Heart right ventricle (tissue), 16 donors: ENCODE results near the gene NECAB3. TPM values are rescaled to one million over a fixed set of nuclear protein-coding genes. Genes with fewer than 3 reads are reported as not detected.

ENCODE experiments used
- ATAC-seq, 8 donors: fragments of 200-7000 bp; cut with Tn5 transposase; one replicate each; pipeline ENCODE4 v1.9.1; 2020; ENCODE audit warnings: mild to moderate bottlenecking in 8 of 8, moderate library complexity in 8 of 8, moderate number of reproducible peaks in 1 of 8
- DNase-seq, 2 donors: peaks; one replicate each; pipeline ENCODE4 v3.0.0-alpha.2; 2020
- H3K27ac ChIP-seq, 10 donors: fragments of 200-600 bp; sonication (generic) in 2 of 10; one replicate each; pipeline versions ENCODE4 v1.5.0 to v1.8.0; 2020 to 2022; ENCODE audit warnings: mild to moderate bottlenecking in 3 of 10
- H3K27me3 ChIP-seq, 7 donors: fragments of 200-600 bp; one replicate each; pipeline ENCODE4 v1.8.0; 2021 to 2022; ENCODE audit warnings: mild to moderate bottlenecking in 2 of 7
- H3K36me3 ChIP-seq, 9 donors: fragments of 200-600 bp; sonication (generic) in 1 of 9; one replicate each; pipeline versions ENCODE4 v1.5.0 to v1.8.0; 2020 to 2022; ENCODE audit warnings: mild to moderate bottlenecking in 2 of 9
- H3K4me1 ChIP-seq, 9 donors: fragments of 200-600 bp; sonication (generic) in 1 of 9; one replicate each; pipeline versions ENCODE4 v1.5.0 to v1.8.0; 2020 to 2022; ENCODE audit warnings: mild to moderate bottlenecking in 4 of 9
- H3K4me3 ChIP-seq, 10 donors: fragments of 200-600 bp; sonication (generic) in 2 of 10; one replicate each; pipeline versions ENCODE4 v1.5.0 to v1.8.0; 2020 to 2022; ENCODE audit warnings: mild to moderate bottlenecking in 7 of 10, moderate library complexity in 2 of 10
- H3K9me3 ChIP-seq, 11 donors: fragments of 200-600 bp in 10 of 11; sonication (generic) in 2 of 11; one replicate each; pipeline versions ENCODE4 v1.5.0 to v1.8.0; 2013 to 2022; ENCODE audit warnings: mild to moderate bottlenecking in 2 of 11, control low read depth in 1 of 11, moderate library complexity in 1 of 11
- WGBS, 2 donors: extraction: QIAGEN DNeasy Blood & Tissue Kit; methylation state at CpG; one replicate each; pipeline ENCODE4 v1.1.7; 2013; ENCODE audit warnings: inconsistent platforms in 1 of 2; 5-methylcytosine and 5-hydroxymethylcytosine counted together
- intact Hi-C, 10 donors: fragments of 100-400 bp; cut with DNase I; formaldehyde crosslinking; loops; one replicate each; pipeline versions ENCODE4 v1.11.1 to v1.14.2; 2022
- polyA plus RNA-seq, 2 donors: library from polyadenylated mRNA; stranded (reverse); fragments of 200-250 nt; gene quantifications; one replicate each; pipeline ENCODE4 v1.2.3, GENCODE V29; 2013
- total RNA-seq, 10 donors: library from RNA; stranded (reverse); fragmentation: NEBNext Ultra II Directional in 3 of 10; extraction: Animal tissue kit (Norgen Biotek cat#: 25700) in 3 of 10; gene quantifications; one replicate each; pipeline versions ENCODE4 v1.2.1 to v1.2.4, GENCODE V29; 2021 to 2023
- TF ChIP-seq, protein P1 (sequence below), 9 donors: fragments of 200-600 bp; sonication (generic) in 2 of 9; IDR thresholded peaks; one replicate each; pipeline versions ENCODE4 v1.5.0 to v1.8.0; 2021 to 2022; ENCODE audit warnings: antibody characterized with exemption in 9 of 9, mild to moderate bottlenecking in 5 of 9, moderate library complexity in 1 of 9
- donor health status: Arrhythmogenic right ventricular cardiomyopathy.
- donor health status: ischemic (EF 13 %, LVEDD 7.1; RV severe dilation, severe dysfunction).
- donor health status: healthy with polysubstance abuse.
- donor health status: DM: no; HTN: yes; CAD: no.
- donor health status: DM: no; HTN: no; CAD: no.
- donor health status: ischemic (EF 25% LVEDD 6.9; RV normal size, moderate dysfunction).
- donor health status: ischemic (EF 25% LVEDD 5.7; RV mildly dilated, moderate dysfunction).
- donor health status: healthy.
- donor health status: DM: yes; HTN: yes; CAD: no.
- donor health status: Ischemic cardiomyopathy.
- donor health status: ischemic (EF 35%, LVEDD 5.7; RV mildly dilated, moderate dysfunction).
- donor health status: nonischemic (EF 11% LVEDD 7.7; RV severe dilation, severe dysfunction).
- donor health status: DM: yes; HTN: yes; CAD: no.
- donor health status: PGD.
- donor health status: ischemic (EF 29% LVEDD 5.4; RV normal size, mild dysfunction).
- donor health status: nonischemic (EF 23%, LVEDD 6.1; RV moderate dilation, normal function).

NECAB3 gene
- total and polyA plus RNA-seq, 12 donors: 36.6 to 92.8 (median 77.2) TPM

GRCh38 chr20:33621717-33622400 lies 52.4 kb downstream of the NECAB3 start:
- ATAC-seq: no peak
- H3K27me3 ChIP-seq: no peaks in the 10 kb centered on the region
- WGBS, 2 donors: 90 to 91% methylated on average over 4 of the region's 4 CpGs
- TF ChIP-seq, protein P1, sequence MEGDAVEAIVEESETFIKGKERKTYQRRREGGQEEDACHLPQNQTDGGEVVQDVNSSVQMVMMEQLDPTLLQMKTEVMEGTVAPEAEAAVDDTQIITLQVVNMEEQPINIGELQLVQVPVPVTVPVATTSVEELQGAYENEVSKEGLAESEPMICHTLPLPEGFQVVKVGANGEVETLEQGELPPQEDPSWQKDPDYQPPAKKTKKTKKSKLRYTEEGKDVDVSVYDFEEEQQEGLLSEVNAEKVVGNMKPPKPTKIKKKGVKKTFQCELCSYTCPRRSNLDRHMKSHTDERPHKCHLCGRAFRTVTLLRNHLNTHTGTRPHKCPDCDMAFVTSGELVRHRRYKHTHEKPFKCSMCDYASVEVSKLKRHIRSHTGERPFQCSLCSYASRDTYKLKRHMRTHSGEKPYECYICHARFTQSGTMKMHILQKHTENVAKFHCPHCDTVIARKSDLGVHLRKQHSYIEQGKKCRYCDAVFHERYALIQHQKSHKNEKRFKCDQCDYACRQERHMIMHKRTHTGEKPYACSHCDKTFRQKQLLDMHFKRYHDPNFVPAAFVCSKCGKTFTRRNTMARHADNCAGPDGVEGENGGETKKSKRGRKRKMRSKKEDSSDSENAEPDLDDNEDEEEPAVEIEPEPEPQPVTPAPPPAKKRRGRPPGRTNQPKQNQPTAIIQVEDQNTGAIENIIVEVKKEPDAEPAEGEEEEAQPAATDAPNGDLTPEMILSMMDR (IDR thresholded peaks at IDR 0.05): no peak
- H3K4me3 ChIP-seq: no peak overlapping the region
- H3K4me1 ChIP-seq: peaks cover 0 to 7% (median 0%) of the 10 kb centered on the region in 9 donors
- peaks cover 0 to 81% (median 13%) of the 10 kb centered on the region in 9 donors for H3K36me3 ChIP-seq
- no peaks in the 10 kb centered on the region for H3K9me3 ChIP-seq
- no peak overlapping the region for H3K27ac ChIP-seq
- DNase-seq: no peak
- intact Hi-C loops: no loop called here

GRCh38 chr20:33612001-33612400 lies 62.2 kb downstream of the NECAB3 start:
- WGBS, 2 donors: 72 to 80% methylated on average over 4 of the region's 4 CpGs
- ATAC-seq (no peak), DNase-seq (no peak)
- intact Hi-C loops: no loop called here
- Histone ChIP-seq H3K9me3 (no peaks in the 10 kb centered on the region), H3K36me3 (peaks cover 0 to 99% (median 38%) of the 10 kb centered on the region in 9 donors), H3K27me3 (no peaks in the 10 kb centered on the region), H3K27ac (no peak overlapping the region), H3K4me1 (no peaks in the 10 kb centered on the region), H3K4me3 (no peak overlapping the region)
- TF ChIP-seq, protein P1 (IDR thresholded peaks at IDR 0.05): no peak

GRCh38 chr20:33611106-33611505 lies 63.1 kb downstream of the NECAB3 start:
- no peaks in the 10 kb centered on the region for H3K27me3 ChIP-seq
- 87 to 88% methylated on average over 5 of the region's 5 CpGs for WGBS, 2 donors
- H3K27ac ChIP-seq: no peak overlapping the region
- TF ChIP-seq, protein P1 (IDR thresholded peaks at IDR 0.05): no peak
- DNase-seq: no peak
- H3K4me3 ChIP-seq: no peak overlapping the region
- ATAC-seq: no peak
- intact Hi-C loops: no loop called here
- no peaks in the 10 kb centered on the region for H3K9me3 ChIP-seq
- H3K4me1 ChIP-seq: peaks cover 0 to 5% (median 0%) of the 10 kb centered on the region in 9 donors
- peaks cover 0 to 98% (median 34%) of the 10 kb centered on the region in 9 donors for H3K36me3 ChIP-seq

GRCh38 chr20:33609504-33609903 lies 64.7 kb downstream of the NECAB3 start:
- Histone ChIP-seq H3K36me3 (peaks cover 0 to 82% (median 30%) of the 10 kb centered on the region in 9 donors), H3K27ac (no peak overlapping the region), H3K4me3 (no peak overlapping the region), H3K4me1 (peaks cover 0 to 18% (median 7%) of the 10 kb centered on the region in 9 donors), H3K9me3 (no peaks in the 10 kb centered on the region), H3K27me3 (no peaks in the 10 kb centered on the region)
- TF ChIP-seq, protein P1 (IDR thresholded peaks at IDR 0.05): no peak
- 93 to 98% methylated on average over 2 of the region's 2 CpGs for WGBS, 2 donors
- DNase-seq (no peak), ATAC-seq (no peak)
- intact Hi-C loops: no loop called here

Other genes starting within 250 kb of the NECAB3 start
- 100 to 1,000 TPM; 137 to 219 (median 150) TPM for gene SNTA1, start 230.7 kb downstream of the NECAB3 start, total RNA-seq
- 100 to 1,000 TPM in 1 of 2 donors, 10 to 100 TPM in 1; 83.7 to 207 TPM for gene SNTA1, start 230.7 kb downstream of the NECAB3 start, polyA plus RNA-seq
- 10 to 100 TPM in 8 of 10 donors, 1 to 10 TPM in 2; 8.5 to 13.3 (median 11.5) TPM for gene CBFA2T2, start 184.3 kb downstream of the NECAB3 start, total RNA-seq
- gene CBFA2T2, start 184.3 kb downstream of the NECAB3 start, polyA plus RNA-seq: 1 to 10 TPM; 3.5 to 8.0 TPM
- gene C20orf144, start 12.1 kb downstream of the NECAB3 start, total RNA-seq: not detected
- under 1 TPM in 1 of 2 donors, not detected in 1; 0.03 TPM for gene C20orf144, start 12.1 kb downstream of the NECAB3 start, polyA plus RNA-seq
- under 1 TPM in 6 of 10 donors, not detected in 4; 0.11 to 0.39 (median 0.25) TPM for gene ACTL10, start 7.5 kb downstream of the NECAB3 start, total RNA-seq
- 1 to 10 TPM in 1 of 2 donors, under 1 TPM in 1; 0.59 to 1.2 TPM for gene ACTL10, start 7.5 kb downstream of the NECAB3 start, polyA plus RNA-seq
- 1 to 10 TPM in 8 of 10 donors, under 1 TPM in 2; 0.44 to 3.4 (median 1.5) TPM for gene E2F1, start 12.0 kb upstream of the NECAB3 start, total RNA-seq
- gene E2F1, start 12.0 kb upstream of the NECAB3 start, polyA plus RNA-seq: under 1 TPM; 0.73 to 0.91 TPM
- gene PXMP4, start 45.9 kb upstream of the NECAB3 start, total RNA-seq: 10 to 100 TPM in 9 of 10 donors, 1 to 10 TPM in 1; 9.6 to 14.8 (median 12.3) TPM
- 1 to 10 TPM; 4.6 to 4.9 TPM for gene PXMP4, start 45.9 kb upstream of the NECAB3 start, polyA plus RNA-seq
- 1 to 10 TPM in 8 of 10 donors, under 1 TPM in 2; 0.85 to 2.6 (median 1.5) TPM for gene ZNF341, start 57.6 kb upstream of the NECAB3 start, total RNA-seq
- gene ZNF341, start 57.6 kb upstream of the NECAB3 start, polyA plus RNA-seq: 1 to 10 TPM; 1.8 to 3.7 TPM
- gene CHMP4B, start 136.9 kb upstream of the NECAB3 start, total RNA-seq: 100 to 1,000 TPM in 6 of 10 donors, 10 to 100 TPM in 4; 88.3 to 137 (median 103) TPM
- 100 to 1,000 TPM in 1 of 2 donors, 10 to 100 TPM in 1; 87.5 to 246 TPM for gene CHMP4B, start 136.9 kb upstream of the NECAB3 start, polyA plus RNA-seq